OCI-LY7 (cell line): ENCODE measurements around the gene MFAP4.

Experiments
- EZH2phosphoT487 ChIP-seq: fragments of 200-600 bp; sonication (generic); IDR thresholded peaks from 2 replicates; pipeline ENCODE4 v1.6.1; 2018; ENCODE audit warnings: low read depth, borderline replicate concordance, mild to moderate bottlenecking, mixed run types, antibody characterized with exemption, low read length, moderate library complexity, mixed read lengths
- TF ChIP-seq, protein P1 (sequence below): fragments of 200-600 bp; sonication (generic); conservative IDR thresholded peaks from 2 replicates; pipeline ENCODE4 v1.5.1; 2014; ENCODE audit warnings: mild to moderate bottlenecking, antibody characterized with exemption, low read length, moderate library complexity, mixed read lengths

DNA sequence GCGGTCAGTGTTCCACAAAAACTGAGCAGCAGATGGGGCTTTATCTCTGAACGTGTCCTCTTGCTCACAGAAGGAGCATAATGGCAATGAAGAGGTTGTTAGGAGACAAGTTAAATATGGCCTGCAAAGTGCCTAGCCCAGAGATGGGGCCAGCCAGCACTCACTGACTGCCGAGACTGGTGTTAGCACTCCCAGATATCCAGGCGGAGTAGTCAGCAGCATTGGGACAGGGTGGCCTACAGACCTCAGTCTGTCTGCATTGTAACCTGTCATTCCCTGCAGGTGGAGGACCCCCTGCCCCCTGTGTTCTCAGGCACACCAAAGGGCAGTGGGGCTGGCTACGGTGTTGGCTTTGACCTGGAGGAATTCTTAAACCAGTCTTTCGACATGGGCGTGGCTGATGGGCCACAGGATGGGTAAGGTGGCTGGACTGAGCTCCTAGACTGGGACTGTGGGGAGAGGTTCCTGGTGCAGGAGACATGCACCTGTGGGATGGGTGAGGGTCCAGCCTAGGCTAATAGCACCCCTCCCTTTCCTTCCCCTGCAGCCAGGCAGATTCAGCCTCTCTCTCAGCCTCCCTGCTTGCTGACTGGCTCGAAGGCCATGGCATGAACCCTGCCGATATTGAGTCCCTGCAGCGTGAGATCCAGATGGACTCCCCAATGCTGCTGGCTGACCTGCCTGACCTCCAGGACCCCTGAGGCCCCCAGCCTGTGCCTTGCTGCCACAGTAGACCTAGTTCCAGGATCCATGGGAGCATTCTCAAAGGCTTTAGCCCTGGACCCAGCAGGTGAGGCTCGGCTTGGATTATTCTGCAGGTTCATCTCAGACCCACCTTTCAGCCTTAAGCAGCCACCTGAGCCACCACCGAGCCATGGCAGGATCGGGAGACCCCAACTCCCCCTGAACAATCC lies 4.2 kb downstream of the MFAP4 start:
- TF ChIP-seq, protein P1, sequence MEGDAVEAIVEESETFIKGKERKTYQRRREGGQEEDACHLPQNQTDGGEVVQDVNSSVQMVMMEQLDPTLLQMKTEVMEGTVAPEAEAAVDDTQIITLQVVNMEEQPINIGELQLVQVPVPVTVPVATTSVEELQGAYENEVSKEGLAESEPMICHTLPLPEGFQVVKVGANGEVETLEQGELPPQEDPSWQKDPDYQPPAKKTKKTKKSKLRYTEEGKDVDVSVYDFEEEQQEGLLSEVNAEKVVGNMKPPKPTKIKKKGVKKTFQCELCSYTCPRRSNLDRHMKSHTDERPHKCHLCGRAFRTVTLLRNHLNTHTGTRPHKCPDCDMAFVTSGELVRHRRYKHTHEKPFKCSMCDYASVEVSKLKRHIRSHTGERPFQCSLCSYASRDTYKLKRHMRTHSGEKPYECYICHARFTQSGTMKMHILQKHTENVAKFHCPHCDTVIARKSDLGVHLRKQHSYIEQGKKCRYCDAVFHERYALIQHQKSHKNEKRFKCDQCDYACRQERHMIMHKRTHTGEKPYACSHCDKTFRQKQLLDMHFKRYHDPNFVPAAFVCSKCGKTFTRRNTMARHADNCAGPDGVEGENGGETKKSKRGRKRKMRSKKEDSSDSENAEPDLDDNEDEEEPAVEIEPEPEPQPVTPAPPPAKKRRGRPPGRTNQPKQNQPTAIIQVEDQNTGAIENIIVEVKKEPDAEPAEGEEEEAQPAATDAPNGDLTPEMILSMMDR, result no peak
- no peak for TF ChIP-seq EZH2phosphoT487
